HepG2 (cell line): Measurements from ENCODE around the gene PNPLA8. TPM values are rescaled to one million over a fixed set of nuclear protein-coding genes. Genes with fewer than 3 reads are reported as not detected.

ENCODE experiments used
- FOXK2 ChIP-seq: fragments of 450-650 bp; IDR thresholded peaks from 2 replicates; pipeline ENCODE4 v1.6.1; 2016
- MATR3 ChIP-seq: sonication (generic); formaldehyde crosslinking; IDR thresholded peaks from 2 replicates; pipeline ENCODE4 v1.4.0; 2020; ENCODE audit warnings: missing genetic modification reagents
- SMAD9 ChIP-seq: sonication (generic); formaldehyde crosslinking; IDR thresholded peaks from 2 replicates; pipeline ENCODE4 v1.5.1; 2020; ENCODE audit warnings: mild to moderate bottlenecking, missing genetic modification reagents
- SRF ChIP-seq: IDR thresholded peaks from 2 replicates; pipeline ENCODE4 v1.6.1; 2011; ENCODE audit warnings: mild to moderate bottlenecking, low read depth, low read length, moderate library complexity
- ZBTB21 ChIP-seq: sonication (generic); formaldehyde crosslinking; IDR thresholded peaks from 2 replicates; pipeline ENCODE4 v1.4.0; 2020; ENCODE audit warnings: missing genetic modification reagents
- ZBTB7B ChIP-seq: sonication (generic); formaldehyde crosslinking; IDR thresholded peaks from 2 replicates; pipeline ENCODE4 v1.4.0; 2020; ENCODE audit warnings: missing genetic modification reagents
- ZFX ChIP-seq: sonication (generic); formaldehyde crosslinking; IDR thresholded peaks from 2 replicates; pipeline ENCODE4 v1.4.0; 2020; ENCODE audit warnings: mild to moderate bottlenecking, low read depth, missing genetic modification reagents, moderate library complexity
- ZIK1 ChIP-seq: sonication (generic); formaldehyde crosslinking; IDR thresholded peaks from 2 replicates; pipeline ENCODE4 v1.5.0; 2020; ENCODE audit warnings: mild to moderate bottlenecking, low read depth, missing genetic modification reagents, borderline replicate concordance
- ZKSCAN1 ChIP-seq: fragments of 150-350 bp; IDR thresholded peaks from 2 replicates; pipeline ENCODE4 v1.6.1; 2014; ENCODE audit warnings: low read length
- ZNF180 ChIP-seq: sonication (generic); formaldehyde crosslinking; IDR thresholded peaks from 2 replicates; pipeline ENCODE4 v1.4.0; 2020; ENCODE audit warnings: low read depth, missing genetic modification reagents, borderline replicate concordance
- ZNF274 ChIP-seq: sonication (generic); formaldehyde crosslinking; IDR thresholded peaks from 2 replicates; pipeline ENCODE4 v1.5.1; 2020; ENCODE audit warnings: mild to moderate bottlenecking, missing genetic modification reagents
- ZNF7 ChIP-seq: IDR thresholded peaks from 2 replicates; pipeline ENCODE4 v1.6.1; 2016; ENCODE audit warnings: missing biosample characterization, missing genetic modification reagents
- ZNF720 ChIP-seq: sonication (generic); formaldehyde crosslinking; IDR thresholded peaks from 2 replicates; pipeline ENCODE4 v1.4.0; 2020; ENCODE audit warnings: missing genetic modification reagents
- polyA plus RNA-seq, 8 experiments: library from polyadenylated mRNA; depleted of rRNA in 3 of 8; stranded (reverse) in 7 of 8; unstranded in 1 of 8; fragments of >200 nt; fragmentation: Illumina TruSeq in 4 of 8; extraction: Trizol in 4 of 8; gene quantifications; 2 replicates each; pipeline versions ENCODE4 v1.2.1 to v1.2.3, GENCODE V29; 2011 to 2016; ENCODE audit warnings: low read depth in 4 of 8, missing spikeins in 1 of 8, mixed read lengths in 1 of 8; ENCODE audit not compliant: insufficient read depth in 1 of 8
- total RNA-seq, 5 experiments: library from RNA; depleted of rRNA; stranded (reverse); fragments of >200 nt; fragmentation: Illumina TruSeq; extraction: Trizol; gene quantifications; 2 replicates each; pipeline ENCODE4 v1.2.3, GENCODE V29; 2016; ENCODE audit warnings: low read depth in 1 of 5
- TF ChIP-seq, protein P1 (sequence below): sonication (generic); formaldehyde crosslinking; IDR thresholded peaks from 2 replicates; pipeline ENCODE4 v1.4.0; 2020; ENCODE audit warnings: missing genetic modification reagents
- TF ChIP-seq, protein P2 (sequence below), 2 experiments: sonication (generic) in 1 of 2; formaldehyde crosslinking in 1 of 2; IDR thresholded peaks; 2 replicates each; pipeline versions ENCODE4 v1.5.1 to v1.6.1; 2011 to 2020; ENCODE audit warnings: borderline replicate concordance in 1 of 2, low read depth in 1 of 2, low read length in 1 of 2, mild to moderate bottlenecking in 1 of 2, missing genetic modification reagents in 1 of 2, moderate library complexity in 1 of 2
- TF ChIP-seq, protein P3 (sequence below): IDR thresholded peaks from 2 replicates; pipeline ENCODE4 v1.6.1; 2012; ENCODE audit warnings: low read length, improper control_type of control experiment
- TF ChIP-seq, protein P4 (sequence below): sonication (generic); formaldehyde crosslinking; IDR thresholded peaks from 2 replicates; pipeline ENCODE4 v1.4.0; 2020; ENCODE audit warnings: missing genetic modification reagents

Gene PNPLA8
- total and polyA plus RNA-seq, 2 of the 13 experiments (the other 11 are each of a cell fraction or from before 2014, with no cell fraction given) = 6.3 to 11.4 TPM

DNA sequence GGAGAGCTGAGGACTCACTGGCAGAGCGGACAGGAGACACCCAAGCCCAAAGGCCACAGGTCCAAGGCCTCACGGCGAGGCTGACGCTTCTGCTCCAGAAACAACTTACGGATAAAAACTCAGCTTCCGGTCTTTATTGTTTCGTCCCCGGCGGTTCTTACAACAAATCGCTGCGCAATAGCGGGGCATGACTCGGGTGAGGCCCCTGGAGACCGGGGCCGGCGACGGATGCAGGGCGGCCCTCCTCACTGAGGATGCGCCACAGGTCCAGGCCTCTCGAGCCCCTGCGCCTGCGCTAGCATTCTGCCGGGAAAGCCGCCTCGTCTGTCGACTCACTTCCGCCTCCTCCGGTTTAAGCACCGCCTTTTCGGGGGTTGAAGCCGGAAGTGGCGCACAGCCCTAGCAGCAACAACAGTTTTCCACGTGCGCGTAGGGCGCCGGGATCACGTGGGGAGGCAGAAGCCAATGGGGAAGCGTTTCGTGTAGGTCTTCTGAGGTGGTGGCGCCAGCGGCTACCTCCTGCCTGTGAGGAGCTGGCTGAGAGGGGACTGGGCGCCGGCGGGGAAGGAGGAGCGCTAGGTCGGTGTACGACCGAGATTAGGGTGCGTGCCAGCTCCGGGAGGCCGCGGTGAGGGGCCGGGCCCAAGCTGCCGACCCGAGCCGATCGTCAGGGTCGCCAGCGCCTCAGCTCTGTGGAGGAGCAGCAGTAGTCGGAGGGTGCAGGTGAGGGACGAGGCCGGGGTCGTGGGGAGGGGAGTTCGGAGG, 43.6 kb upstream of the PNPLA8 start, which contains the start of the genes DNAJB9 and THAP5 (continued):
- TF ChIP-seq, protein P1, sequence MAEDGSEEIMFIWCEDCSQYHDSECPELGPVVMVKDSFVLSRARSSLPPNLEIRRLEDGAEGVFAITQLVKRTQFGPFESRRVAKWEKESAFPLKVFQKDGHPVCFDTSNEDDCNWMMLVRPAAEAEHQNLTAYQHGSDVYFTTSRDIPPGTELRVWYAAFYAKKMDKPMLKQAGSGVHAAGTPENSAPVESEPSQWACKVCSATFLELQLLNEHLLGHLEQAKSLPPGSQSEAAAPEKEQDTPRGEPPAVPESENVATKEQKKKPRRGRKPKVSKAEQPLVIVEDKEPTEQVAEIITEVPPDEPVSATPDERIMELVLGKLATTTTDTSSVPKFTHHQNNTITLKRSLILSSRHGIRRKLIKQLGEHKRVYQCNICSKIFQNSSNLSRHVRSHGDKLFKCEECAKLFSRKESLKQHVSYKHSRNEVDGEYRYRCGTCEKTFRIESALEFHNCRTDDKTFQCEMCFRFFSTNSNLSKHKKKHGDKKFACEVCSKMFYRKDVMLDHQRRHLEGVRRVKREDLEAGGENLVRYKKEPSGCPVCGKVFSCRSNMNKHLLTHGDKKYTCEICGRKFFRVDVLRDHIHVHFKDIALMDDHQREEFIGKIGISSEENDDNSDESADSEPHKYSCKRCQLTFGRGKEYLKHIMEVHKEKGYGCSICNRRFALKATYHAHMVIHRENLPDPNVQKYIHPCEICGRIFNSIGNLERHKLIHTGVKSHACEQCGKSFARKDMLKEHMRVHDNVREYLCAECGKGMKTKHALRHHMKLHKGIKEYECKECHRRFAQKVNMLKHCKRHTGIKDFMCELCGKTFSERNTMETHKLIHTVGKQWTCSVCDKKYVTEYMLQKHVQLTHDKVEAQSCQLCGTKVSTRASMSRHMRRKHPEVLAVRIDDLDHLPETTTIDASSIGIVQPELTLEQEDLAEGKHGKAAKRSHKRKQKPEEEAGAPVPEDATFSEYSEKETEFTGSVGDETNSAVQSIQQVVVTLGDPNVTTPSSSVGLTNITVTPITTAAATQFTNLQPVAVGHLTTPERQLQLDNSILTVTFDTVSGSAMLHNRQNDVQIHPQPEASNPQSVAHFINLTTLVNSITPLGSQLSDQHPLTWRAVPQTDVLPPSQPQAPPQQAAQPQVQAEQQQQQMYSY = no peak
- TF ChIP-seq ZNF7 (CRISPR knock-in tag) (no peak), ZNF274 (peak; percentile 76), SRF (peak; percentile 72), ZBTB7B (CRISPR knock-in tag) (no peak; the same call in 1 of the 2 replicates), SMAD9 (CRISPR knock-in tag) (peak; percentile 44; the same call in 1 of the 2 replicates), ZBTB21 (CRISPR knock-in tag) (no peak; the same call in 1 of the 2 replicates), ZNF180 (CRISPR knock-in tag) (no peak), MATR3 (no peak), ZNF720 (CRISPR knock-in tag) (no peak), ZFX (CRISPR knock-in tag) (peak; percentile 99), FOXK2 (peak; percentile 100), ZIK1 (peak; percentile 89; the same call in 1 of the 2 replicates), ZKSCAN1 (no peak)
- TF ChIP-seq, protein P2, sequence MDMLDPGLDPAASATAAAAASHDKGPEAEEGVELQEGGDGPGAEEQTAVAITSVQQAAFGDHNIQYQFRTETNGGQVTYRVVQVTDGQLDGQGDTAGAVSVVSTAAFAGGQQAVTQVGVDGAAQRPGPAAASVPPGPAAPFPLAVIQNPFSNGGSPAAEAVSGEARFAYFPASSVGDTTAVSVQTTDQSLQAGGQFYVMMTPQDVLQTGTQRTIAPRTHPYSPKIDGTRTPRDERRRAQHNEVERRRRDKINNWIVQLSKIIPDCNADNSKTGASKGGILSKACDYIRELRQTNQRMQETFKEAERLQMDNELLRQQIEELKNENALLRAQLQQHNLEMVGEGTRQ (IDR thresholded peaks at IDR 0.05; ENCODE audit: low read depth, low read length) = peak; percentile 98
- TF ChIP-seq, protein P2 (CRISPR knock-in tag; IDR thresholded peaks at IDR 0.05; ENCODE audit: borderline replicate concordance) = peak; percentile 100
- TF ChIP-seq, protein P3, sequence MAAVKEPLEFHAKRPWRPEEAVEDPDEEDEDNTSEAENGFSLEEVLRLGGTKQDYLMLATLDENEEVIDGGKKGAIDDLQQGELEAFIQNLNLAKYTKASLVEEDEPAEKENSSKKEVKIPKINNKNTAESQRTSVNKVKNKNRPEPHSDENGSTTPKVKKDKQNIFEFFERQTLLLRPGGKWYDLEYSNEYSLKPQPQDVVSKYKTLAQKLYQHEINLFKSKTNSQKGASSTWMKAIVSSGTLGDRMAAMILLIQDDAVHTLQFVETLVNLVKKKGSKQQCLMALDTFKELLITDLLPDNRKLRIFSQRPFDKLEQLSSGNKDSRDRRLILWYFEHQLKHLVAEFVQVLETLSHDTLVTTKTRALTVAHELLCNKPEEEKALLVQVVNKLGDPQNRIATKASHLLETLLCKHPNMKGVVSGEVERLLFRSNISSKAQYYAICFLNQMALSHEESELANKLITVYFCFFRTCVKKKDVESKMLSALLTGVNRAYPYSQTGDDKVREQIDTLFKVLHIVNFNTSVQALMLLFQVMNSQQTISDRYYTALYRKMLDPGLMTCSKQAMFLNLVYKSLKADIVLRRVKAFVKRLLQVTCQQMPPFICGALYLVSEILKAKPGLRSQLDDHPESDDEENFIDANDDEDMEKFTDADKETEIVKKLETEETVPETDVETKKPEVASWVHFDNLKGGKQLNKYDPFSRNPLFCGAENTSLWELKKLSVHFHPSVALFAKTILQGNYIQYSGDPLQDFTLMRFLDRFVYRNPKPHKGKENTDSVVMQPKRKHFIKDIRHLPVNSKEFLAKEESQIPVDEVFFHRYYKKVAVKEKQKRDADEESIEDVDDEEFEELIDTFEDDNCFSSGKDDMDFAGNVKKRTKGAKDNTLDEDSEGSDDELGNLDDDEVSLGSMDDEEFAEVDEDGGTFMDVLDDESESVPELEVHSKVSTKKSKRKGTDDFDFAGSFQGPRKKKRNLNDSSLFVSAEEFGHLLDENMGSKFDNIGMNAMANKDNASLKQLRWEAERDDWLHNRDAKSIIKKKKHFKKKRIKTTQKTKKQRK = no peak
- TF ChIP-seq, protein P4, sequence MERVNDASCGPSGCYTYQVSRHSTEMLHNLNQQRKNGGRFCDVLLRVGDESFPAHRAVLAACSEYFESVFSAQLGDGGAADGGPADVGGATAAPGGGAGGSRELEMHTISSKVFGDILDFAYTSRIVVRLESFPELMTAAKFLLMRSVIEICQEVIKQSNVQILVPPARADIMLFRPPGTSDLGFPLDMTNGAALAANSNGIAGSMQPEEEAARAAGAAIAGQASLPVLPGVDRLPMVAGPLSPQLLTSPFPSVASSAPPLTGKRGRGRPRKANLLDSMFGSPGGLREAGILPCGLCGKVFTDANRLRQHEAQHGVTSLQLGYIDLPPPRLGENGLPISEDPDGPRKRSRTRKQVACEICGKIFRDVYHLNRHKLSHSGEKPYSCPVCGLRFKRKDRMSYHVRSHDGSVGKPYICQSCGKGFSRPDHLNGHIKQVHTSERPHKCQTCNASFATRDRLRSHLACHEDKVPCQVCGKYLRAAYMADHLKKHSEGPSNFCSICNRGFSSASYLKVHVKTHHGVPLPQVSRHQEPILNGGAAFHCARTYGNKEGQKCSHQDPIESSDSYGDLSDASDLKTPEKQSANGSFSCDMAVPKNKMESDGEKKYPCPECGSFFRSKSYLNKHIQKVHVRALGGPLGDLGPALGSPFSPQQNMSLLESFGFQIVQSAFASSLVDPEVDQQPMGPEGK = 0 out of 2 replicates have a peak, but pooled peaks have one; percentile 37
